Osteoblast (primary cell): ENCODE measurements around the gene PIGBOS1. TPM values are rescaled to one million over a fixed set of nuclear protein-coding genes. Genes with fewer than 3 reads are reported as not detected.

Experiments
- DNase-seq: peaks from one replicate; pipeline ENCODE4 v3.0.0; 2011; ENCODE audit warnings: low spot score, mixed read lengths; ENCODE audit not compliant: insufficient read length; ENCODE audit errors: missing footprints
- H2AFZ ChIP-seq: 2 replicates; pipeline ENCODE4 v1.6.0; 2011; ENCODE audit warnings: mild to moderate bottlenecking, low read length
- H3K27ac ChIP-seq: 2 replicates; pipeline ENCODE4 v1.5.1; 2011; ENCODE audit warnings: mild to moderate bottlenecking, low read depth, low read length, moderate library complexity
- H3K27me3 ChIP-seq: 2 replicates; pipeline ENCODE4 v1.6.0; 2012; ENCODE audit warnings: mild to moderate bottlenecking, control low read depth, inconsistent platforms, low read length, moderate library complexity; ENCODE audit not compliant: insufficient read depth
- H3K36me3 ChIP-seq: 2 replicates; pipeline ENCODE4 v1.5.1; 2011; ENCODE audit warnings: mild to moderate bottlenecking, low read length, control low read depth, moderate library complexity; ENCODE audit not compliant: insufficient read depth
- H3K4me1 ChIP-seq: 2 replicates; pipeline ENCODE4 v1.5.1; 2011; ENCODE audit warnings: mild to moderate bottlenecking, low read length, control low read depth, moderate library complexity; ENCODE audit not compliant: insufficient read depth
- H3K4me2 ChIP-seq: 2 replicates; pipeline ENCODE4 v1.6.0; 2011; ENCODE audit warnings: mild to moderate bottlenecking, low read length; ENCODE audit not compliant: insufficient read depth
- H3K4me3 ChIP-seq: fragments of 200-600 bp; sonication (generic); 3 replicates; pipeline ENCODE4 v1.5.1; 2012; ENCODE audit warnings: mild to moderate bottlenecking, low read length, inconsistent platforms; ENCODE audit not compliant: insufficient read depth
- H3K79me2 ChIP-seq: 2 replicates; pipeline ENCODE4 v1.6.0; 2012; ENCODE audit warnings: mild to moderate bottlenecking, low read length, control low read depth, inconsistent platforms; ENCODE audit not compliant: insufficient read depth
- H3K9me3 ChIP-seq: 2 replicates; pipeline ENCODE4 v1.5.1; 2011; ENCODE audit warnings: low read depth, low read length, control low read depth
- H4K20me1 ChIP-seq: 2 replicates; pipeline ENCODE4 v1.6.0; 2012; ENCODE audit warnings: mild to moderate bottlenecking, low read length, control low read depth; ENCODE audit not compliant: insufficient read depth
- CTCF ChIP-seq: IDR thresholded peaks from 2 replicates; pipeline ENCODE4 v1.5.1; 2011; ENCODE audit warnings: mild to moderate bottlenecking, low read depth, low read length, moderate library complexity; ENCODE audit errors: extremely low read depth
- total RNA-seq: library from RNA; depleted of rRNA; stranded (reverse); fragments of >200 nt; gene quantifications from 2 replicates; pipeline ENCODE4 v1.2.3, GENCODE V29; 2012

Gene PIGBOS1
- total RNA-seq, 1 donor, result 10.5 TPM

DNA sequence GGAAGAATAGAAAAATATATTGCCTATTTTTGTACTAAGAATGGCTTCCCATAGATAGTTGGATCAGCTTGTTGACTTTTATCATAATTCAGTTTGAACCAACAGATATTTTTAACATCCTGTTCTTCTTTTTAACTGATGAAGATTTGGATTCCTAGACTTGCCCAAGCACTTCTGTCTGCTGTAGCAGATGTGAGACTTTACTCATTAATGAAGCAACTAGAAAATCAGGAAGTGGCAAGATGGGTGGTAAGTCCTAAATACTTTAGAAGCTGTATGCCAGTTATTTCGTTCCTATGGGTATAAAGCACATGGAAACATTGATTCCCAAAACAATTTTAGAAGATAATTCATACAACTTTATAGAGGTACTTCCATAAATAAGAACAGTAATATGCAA is 8.5 kb upstream of the PIGBOS1 start:
- H3K27me3 ChIP-seq, result no peaks in the 10 kb centered on the region
- TF ChIP-seq CTCF, result no peak

DNA sequence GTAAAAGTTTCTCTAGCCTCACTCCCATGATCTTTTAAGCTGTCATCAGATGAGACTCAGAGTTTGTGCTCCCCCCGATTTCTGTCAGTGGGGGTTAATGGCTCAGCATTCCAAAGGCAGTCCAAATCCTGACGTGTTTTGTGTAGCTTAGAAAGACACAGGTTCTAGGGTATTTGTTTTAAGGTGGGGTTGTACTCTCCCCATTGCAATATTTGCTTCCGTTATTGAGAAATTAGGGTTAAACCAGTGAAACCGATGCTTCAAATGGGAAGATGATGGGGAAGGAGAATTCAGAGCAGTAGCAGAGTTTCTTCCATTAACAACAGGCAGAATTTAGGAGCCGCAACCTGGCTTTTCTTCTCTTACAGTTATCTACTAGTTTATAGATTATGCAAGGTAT is 3.5 kb upstream of the PIGBOS1 start:
- no peak overlapping the region for H2AFZ ChIP-seq
- H3K9me3 ChIP-seq, result no peaks in the 10 kb centered on the region
- peaks cover 9% of the 10 kb centered on the region for H3K4me1 ChIP-seq
- H3K79me2 ChIP-seq, result peaks cover 29% of the 10 kb centered on the region
- H4K20me1 ChIP-seq, result no peaks in the 10 kb centered on the region
- TF ChIP-seq CTCF, result no peak
- no peaks in the 10 kb centered on the region for H3K27me3 ChIP-seq
- no peak overlapping the region for H3K4me3 ChIP-seq
- H3K27ac ChIP-seq, result no peak overlapping the region
- no peak overlapping the region for H3K4me2 ChIP-seq
- H3K36me3 ChIP-seq, result no peaks in the 10 kb centered on the region
- no peak for DNase-seq

More for the DNA sequence above, 8.5 kb upstream of the PIGBOS1 start:
- H4K20me1 ChIP-seq, result no peaks in the 10 kb centered on the region
- H2AFZ ChIP-seq, result no peak overlapping the region
- H3K4me3 ChIP-seq, result no peak overlapping the region
- DNase-seq, result no peak
- peaks cover 4% of the 10 kb centered on the region for H3K79me2 ChIP-seq
- H3K27ac ChIP-seq, result no peak overlapping the region
- H3K4me2 ChIP-seq, result no peak overlapping the region
- H3K9me3 ChIP-seq, result no peaks in the 10 kb centered on the region
- peaks cover 3% of the 10 kb centered on the region for H3K36me3 ChIP-seq
- no peaks in the 10 kb centered on the region for H3K4me1 ChIP-seq

GRCh38 chr15:55320963-55321362 is 2.0 kb upstream of the PIGBOS1 start:
- Histone ChIP-seq H3K79me2 (peaks cover 39% of the 10 kb centered on the region), H3K27me3 (no peaks in the 10 kb centered on the region)
- no peak for TF ChIP-seq CTCF

GRCh38 chr15:55320238-55320550 is 1.3 kb upstream of the PIGBOS1 start:
- peak overlapping the region; percentile 85 for H3K4me2 ChIP-seq
- peak overlapping the region; percentile 69 for H2AFZ ChIP-seq
- peak overlapping the region; percentile 97 for H3K27ac ChIP-seq
- TF ChIP-seq CTCF, result no peak
- H3K9me3 ChIP-seq, result no peaks in the 10 kb centered on the region
- no peak for DNase-seq
- peak overlapping the region; percentile 96 for H3K4me3 ChIP-seq
- H3K36me3 ChIP-seq, result no peaks in the 10 kb centered on the region
- no peaks in the 10 kb centered on the region for H4K20me1 ChIP-seq
- H3K79me2 ChIP-seq, result peaks cover 42% of the 10 kb centered on the region
- H3K27me3 ChIP-seq, result no peaks in the 10 kb centered on the region
- peaks cover 9% of the 10 kb centered on the region for H3K4me1 ChIP-seq

More at GRCh38 chr15:55320963-55321362, 2.0 kb upstream of the PIGBOS1 start:
- H2AFZ ChIP-seq, result no peak overlapping the region
- H4K20me1 ChIP-seq, result no peaks in the 10 kb centered on the region
- no peaks in the 10 kb centered on the region for H3K9me3 ChIP-seq
- no peaks in the 10 kb centered on the region for H3K36me3 ChIP-seq
- no peak overlapping the region for H3K4me2 ChIP-seq
- H3K4me3 ChIP-seq, result no peak overlapping the region
- peaks cover 9% of the 10 kb centered on the region for H3K4me1 ChIP-seq
- H3K27ac ChIP-seq, result no peak overlapping the region
- DNase-seq, result no peak
